Omental fat pad (tissue), 4 donors: ENCODE measurements around the gene SLC4A1AP. TPM values are rescaled to one million over a fixed set of nuclear protein-coding genes. Genes with fewer than 3 reads are reported as not detected.

Source experiments
- ATAC-seq: fragments of 150-250 bp; one replicate; pipeline ENCODE4 v1.9.1; 2016; ENCODE audit warnings: mild to moderate bottlenecking, moderate library complexity; ENCODE audit not compliant: low FRiP score
- DNase-seq: peaks from one replicate; pipeline ENCODE4 v3.0.0-alpha.2; 2019; ENCODE audit warnings: low spot score
- total RNA-seq, 4 donors: library from RNA; depleted of rRNA; stranded (reverse); fragments of >200 nt; gene quantifications; one replicate each; pipeline ENCODE4 v1.1.0, GENCODE V29; 2016
- TF ChIP-seq, protein P1 (sequence below), 3 donors: fragments of 450-650 bp; IDR thresholded peaks; one replicate each; pipeline ENCODE4 v1.5.1; 2016 to 2017; ENCODE audit warnings: antibody characterized with exemption in 3 of 3, mild to moderate bottlenecking in 3 of 3, moderate library complexity in 2 of 3

The SLC4A1AP gene
- total RNA-seq, 4 donors from 2014 or later = 16.1 to 24.1 (median 20.4) TPM

DNA sequence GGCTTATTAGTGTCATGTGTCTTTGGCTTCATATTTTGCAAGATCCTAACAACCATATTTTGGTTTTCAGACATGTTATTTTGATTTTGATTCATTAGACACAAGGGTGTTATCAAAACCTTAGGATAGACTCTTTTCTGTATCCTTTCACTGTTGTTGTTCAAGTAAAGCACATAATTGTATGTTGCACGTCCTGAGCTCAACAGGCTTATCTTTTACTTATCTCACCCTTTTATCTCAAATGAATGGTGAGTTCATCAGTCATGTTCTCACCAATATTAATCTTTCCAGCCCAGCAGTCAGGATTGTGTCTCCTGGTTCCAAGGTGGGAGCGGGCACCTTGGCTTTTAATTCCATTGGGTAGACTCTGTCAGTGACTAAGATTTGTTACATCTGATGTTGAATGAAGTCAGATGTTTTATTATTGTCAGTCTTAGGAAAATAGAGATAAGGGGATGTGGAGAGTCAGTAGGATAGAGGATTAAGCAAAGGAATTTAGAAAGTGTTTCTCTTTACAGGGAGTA lies 22.9 kb upstream of the SLC4A1AP start:
- TF ChIP-seq, protein P1, sequence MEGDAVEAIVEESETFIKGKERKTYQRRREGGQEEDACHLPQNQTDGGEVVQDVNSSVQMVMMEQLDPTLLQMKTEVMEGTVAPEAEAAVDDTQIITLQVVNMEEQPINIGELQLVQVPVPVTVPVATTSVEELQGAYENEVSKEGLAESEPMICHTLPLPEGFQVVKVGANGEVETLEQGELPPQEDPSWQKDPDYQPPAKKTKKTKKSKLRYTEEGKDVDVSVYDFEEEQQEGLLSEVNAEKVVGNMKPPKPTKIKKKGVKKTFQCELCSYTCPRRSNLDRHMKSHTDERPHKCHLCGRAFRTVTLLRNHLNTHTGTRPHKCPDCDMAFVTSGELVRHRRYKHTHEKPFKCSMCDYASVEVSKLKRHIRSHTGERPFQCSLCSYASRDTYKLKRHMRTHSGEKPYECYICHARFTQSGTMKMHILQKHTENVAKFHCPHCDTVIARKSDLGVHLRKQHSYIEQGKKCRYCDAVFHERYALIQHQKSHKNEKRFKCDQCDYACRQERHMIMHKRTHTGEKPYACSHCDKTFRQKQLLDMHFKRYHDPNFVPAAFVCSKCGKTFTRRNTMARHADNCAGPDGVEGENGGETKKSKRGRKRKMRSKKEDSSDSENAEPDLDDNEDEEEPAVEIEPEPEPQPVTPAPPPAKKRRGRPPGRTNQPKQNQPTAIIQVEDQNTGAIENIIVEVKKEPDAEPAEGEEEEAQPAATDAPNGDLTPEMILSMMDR (IDR thresholded peaks at IDR 0.05) = no peak
- DNase-seq = no peak
- ATAC-seq = no peak

DNA sequence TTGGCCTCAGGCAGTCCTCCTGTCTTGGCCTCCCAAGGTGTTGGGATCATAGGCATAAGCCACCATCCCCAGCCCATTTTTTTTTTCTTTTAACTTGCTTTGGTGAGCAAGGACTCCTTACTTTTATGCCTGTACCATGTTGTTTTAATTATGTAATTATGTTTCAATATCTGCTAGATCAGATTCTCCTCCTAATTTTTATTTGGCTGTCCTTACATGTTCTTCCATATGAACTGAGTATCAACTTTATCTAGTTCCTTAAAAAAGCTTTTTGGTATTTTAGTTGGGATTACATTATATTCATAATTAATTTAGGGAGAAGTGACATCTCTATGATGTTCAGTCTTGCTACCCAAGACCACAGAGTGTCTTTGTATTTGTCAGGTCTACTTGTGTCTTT lies 18.5 kb upstream of the SLC4A1AP start:
- ATAC-seq (no peak), DNase-seq (no peak)
- TF ChIP-seq, protein P1 (IDR thresholded peaks at IDR 0.05) = no peak

DNA sequence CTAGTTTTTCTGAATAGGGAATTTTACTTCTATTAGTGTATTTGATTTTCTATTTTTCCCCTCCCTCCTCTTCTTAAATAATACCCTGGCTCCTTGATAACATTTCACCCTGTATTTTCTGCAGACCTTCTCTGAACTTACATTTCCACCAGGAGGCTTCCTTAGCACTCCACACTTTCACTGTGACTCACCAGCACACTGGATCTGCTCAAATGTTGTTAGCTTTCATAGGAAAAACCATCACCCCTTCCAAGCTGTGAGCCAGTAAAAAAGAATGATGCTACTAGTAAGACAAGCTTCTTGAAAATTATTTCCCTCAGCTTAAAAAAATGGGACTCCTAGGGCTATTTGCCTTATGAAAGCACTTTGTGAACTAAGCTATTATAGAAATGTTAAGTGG lies 16.4 kb upstream of the SLC4A1AP start:
- DNase-seq (no peak), ATAC-seq (no peak)
- TF ChIP-seq, protein P1 (IDR thresholded peaks at IDR 0.05) = no peak

DNA sequence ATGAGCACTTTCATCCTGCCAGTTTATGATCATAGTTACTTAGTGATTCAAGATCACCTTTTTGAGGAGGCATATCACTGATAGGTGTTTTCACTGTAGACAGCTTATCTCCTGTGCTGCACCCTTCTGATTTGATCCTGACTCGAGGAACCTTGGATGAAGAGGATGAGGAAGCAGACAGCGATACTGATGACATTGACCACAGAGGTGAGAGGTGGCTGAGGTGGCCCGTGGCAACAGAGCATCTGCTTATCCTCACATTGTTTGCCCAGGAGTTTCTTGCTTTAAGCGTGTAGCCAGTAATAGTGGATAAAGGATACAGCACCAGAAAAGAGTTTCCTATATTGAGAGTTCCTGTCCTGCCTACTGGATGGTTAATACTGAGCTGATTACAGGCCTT lies 16.0 kb upstream of the SLC4A1AP start:
- TF ChIP-seq, protein P1 (IDR thresholded peaks at IDR 0.05) = no peak
- DNase-seq = no peak
- ATAC-seq = no peak

DNA sequence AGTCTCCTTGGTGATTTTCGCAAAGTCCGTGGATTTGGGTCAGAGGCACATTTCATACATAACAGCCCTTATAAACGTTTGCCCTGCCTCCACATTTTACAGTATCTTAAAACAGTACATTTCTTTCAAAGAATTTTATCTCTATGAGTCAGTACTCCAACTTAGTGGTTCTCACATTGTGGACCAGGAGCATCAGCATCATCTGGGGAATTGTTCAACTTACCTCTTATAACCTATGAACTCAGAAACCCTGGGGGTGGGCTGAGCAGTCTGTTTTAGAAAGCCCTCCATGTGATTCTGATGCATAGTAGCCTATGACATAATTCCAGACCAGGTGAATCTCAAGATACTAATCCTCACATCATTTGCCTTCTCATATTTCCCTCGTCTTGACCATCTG lies 12.6 kb upstream of the SLC4A1AP start:
- TF ChIP-seq, protein P1 (IDR thresholded peaks at IDR 0.05) = no peak
- ATAC-seq (no peak), DNase-seq (no peak)

DNA sequence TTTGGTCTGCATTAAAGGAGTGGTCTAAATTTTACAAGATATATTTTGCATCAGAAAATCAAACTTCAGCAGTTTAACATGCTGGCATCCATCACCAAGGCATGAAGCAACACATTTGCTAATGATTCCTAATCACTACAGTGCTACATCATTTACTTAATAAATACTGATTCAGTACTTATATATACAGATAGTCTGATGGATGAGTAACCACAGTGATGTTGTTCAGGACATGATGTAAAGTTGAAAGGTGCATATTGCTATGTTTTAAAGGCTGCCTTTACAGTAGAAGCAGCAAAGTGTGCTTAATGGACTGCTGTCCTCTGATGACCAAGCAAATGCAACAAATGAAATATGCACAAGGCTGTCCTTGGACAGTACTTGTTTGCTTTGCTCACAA lies 11.3 kb upstream of the SLC4A1AP start:
- TF ChIP-seq, protein P1 (IDR thresholded peaks at IDR 0.05) = no peak
- DNase-seq (no peak), ATAC-seq (no peak)

DNA sequence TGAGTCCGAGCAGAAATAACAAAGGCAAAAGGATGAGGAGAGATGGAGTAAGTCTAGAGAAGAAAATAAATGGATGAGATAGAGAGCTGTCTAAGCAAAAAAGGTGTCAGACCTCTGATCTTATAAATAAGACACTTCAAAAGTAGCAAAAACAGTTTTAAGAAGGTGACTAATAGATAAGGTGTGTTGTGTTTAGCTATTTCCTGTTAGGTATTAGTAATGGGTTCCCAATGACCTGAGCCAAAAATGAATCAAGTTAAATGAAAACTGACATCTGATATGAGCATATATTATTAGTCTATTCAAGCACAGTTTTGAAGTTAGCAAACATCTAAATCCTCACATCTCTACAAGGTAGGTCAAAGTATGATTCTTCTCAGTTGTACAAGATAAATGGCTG lies 10.9 kb upstream of the SLC4A1AP start:
- TF ChIP-seq, protein P1 (IDR thresholded peaks at IDR 0.05) = no peak
- DNase-seq = no peak
- ATAC-seq = no peak
